Mucosa of rectum (tissue), 2 donors: Measurements from ENCODE around the gene DOCK1.
"Not testable (repeated sequence)": the region's sequence is repeated elsewhere in the genome, so short reads cannot be mapped to it uniquely, and the experiment has no call there.

Experiments used
- H3K27ac ChIP-seq, 2 donors: one replicate each; pipeline ENCODE4 v1.7.0; 2013; ENCODE audit warnings: inconsistent platforms in 2 of 2, low read depth in 2 of 2, low read length in 2 of 2
- H3K27me3 ChIP-seq, 2 donors: one replicate each; pipeline ENCODE4 v1.7.0; 2013; ENCODE audit warnings: low read length in 2 of 2; ENCODE audit not compliant: control insufficient read depth in 2 of 2, insufficient read depth in 2 of 2
- H3K36me3 ChIP-seq, 2 donors: one replicate each; pipeline ENCODE4 v1.7.0; 2013; ENCODE audit warnings: low read length in 2 of 2; ENCODE audit not compliant: control insufficient read depth in 2 of 2, insufficient read depth in 2 of 2
- H3K4me1 ChIP-seq, 2 donors: one replicate each; pipeline ENCODE4 v1.7.0; 2013; ENCODE audit warnings: low read length in 2 of 2, mild to moderate bottlenecking in 1 of 2; ENCODE audit not compliant: control insufficient read depth in 2 of 2, insufficient read depth in 2 of 2
- H3K4me3 ChIP-seq, 2 donors: one replicate each; pipeline ENCODE4 v1.7.0; 2013; ENCODE audit warnings: low read length in 2 of 2
- H3K9ac ChIP-seq, 2 donors: one replicate each; pipeline ENCODE4 v1.7.0; 2013; ENCODE audit warnings: low read length in 2 of 2, low read depth in 1 of 2, mild to moderate bottlenecking in 1 of 2
- H3K9me3 ChIP-seq, 2 donors: one replicate each; pipeline ENCODE4 v1.7.0; 2013; ENCODE audit warnings: low read length in 2 of 2; ENCODE audit not compliant: control insufficient read depth in 2 of 2
- donor health status: healthy.
- donor health status: Normal muscosa, but diverticular disease.

The DOCK1 gene

GRCh38 chr10:126910196-126910595 is 5.0 kb downstream of the DOCK1 start:
- peaks cover 0 to 7% of the 10 kb centered on the region in 2 donors for H3K4me1 ChIP-seq
- H3K9me3 ChIP-seq: no peaks in the 10 kb centered on the region
- no peak overlapping the region for H3K4me3 ChIP-seq
- no peak overlapping the region for H3K27ac ChIP-seq
- no peaks in the 10 kb centered on the region for H3K27me3 ChIP-seq
- no peaks in the 10 kb centered on the region for H3K36me3 ChIP-seq
- no peak overlapping the region for H3K9ac ChIP-seq

- peaks cover 0 to 7% of the 10 kb centered on the region in 2 donors for H3K4me1 ChIP-seq
- no peaks in the 10 kb centered on the region for H3K27me3 ChIP-seq
- H3K9me3 ChIP-seq: no peaks in the 10 kb centered on the region
- H3K36me3 ChIP-seq: no peaks in the 10 kb centered on the region
- no peak overlapping the region for H3K4me3 ChIP-seq
- no peak overlapping the region for H3K27ac ChIP-seq
- no peak overlapping the region for H3K9ac ChIP-seq
Measured at GRCh38 chr10:126910798-126911197, 5.6 kb downstream of the DOCK1 start.

GRCh38 chr10:126911301-126911700 is 6.1 kb downstream of the DOCK1 start:
- Histone ChIP-seq H3K9me3 (no peaks in the 10 kb centered on the region), H3K36me3 (no peaks in the 10 kb centered on the region), H3K27me3 (no peaks in the 10 kb centered on the region), H3K27ac (no peak overlapping the region), H3K4me3 (no peak overlapping the region), H3K9ac (no peak overlapping the region), H3K4me1 (peaks cover 0 to 7% of the 10 kb centered on the region in 2 donors)

GRCh38 chr10:126913316-126913715 is 8.1 kb downstream of the DOCK1 start:
- Histone ChIP-seq H3K4me3 (no peak overlapping the region), H3K9ac (no peak overlapping the region), H3K27me3 (no peaks in the 10 kb centered on the region)

GRCh38 chr10:126914561-126914960 is 9.3 kb downstream of the DOCK1 start:
- no peaks in the 10 kb centered on the region for H3K36me3 ChIP-seq
- H3K9ac ChIP-seq: no peak overlapping the region
- H3K27me3 ChIP-seq: no peaks in the 10 kb centered on the region
- H3K27ac ChIP-seq: no peak overlapping the region
- no peaks in the 10 kb centered on the region for H3K4me1 ChIP-seq
- H3K4me3 ChIP-seq: no peak overlapping the region
- no peaks in the 10 kb centered on the region for H3K9me3 ChIP-seq

More at GRCh38 chr10:126913316-126913715, 8.1 kb downstream of the DOCK1 start:
- Histone ChIP-seq H3K27ac (no peak overlapping the region), H3K4me1 (no peaks in the 10 kb centered on the region), H3K9me3 (no peaks in the 10 kb centered on the region), H3K36me3 (no peaks in the 10 kb centered on the region)

GRCh38 chr10:126916952-126917351 is 11.7 kb downstream of the DOCK1 start:
- not testable (repeated sequence) for H3K9ac ChIP-seq, H3K36me3 ChIP-seq, H3K27ac ChIP-seq, H3K27me3 ChIP-seq, H3K4me3 ChIP-seq, H3K9me3 ChIP-seq, H3K4me1 ChIP-seq

- H3K4me3 ChIP-seq: no peak overlapping the region
- no peaks in the 10 kb centered on the region for H3K4me1 ChIP-seq
- no peak overlapping the region for H3K27ac ChIP-seq
- peaks cover 0 to 3% of the 10 kb centered on the region in 2 donors for H3K36me3 ChIP-seq
- no peak overlapping the region for H3K9ac ChIP-seq
- no peaks in the 10 kb centered on the region for H3K9me3 ChIP-seq
- H3K27me3 ChIP-seq: no peaks in the 10 kb centered on the region
Measured at GRCh38 chr10:126917375-126917774, 12.1 kb downstream of the DOCK1 start.

- H3K9ac ChIP-seq: no peak overlapping the region
- no peak overlapping the region for H3K27ac ChIP-seq
- no peaks in the 10 kb centered on the region for H3K4me1 ChIP-seq
- H3K9me3 ChIP-seq: no peaks in the 10 kb centered on the region
- no peaks in the 10 kb centered on the region for H3K27me3 ChIP-seq
- no peak overlapping the region for H3K4me3 ChIP-seq
- H3K36me3 ChIP-seq: peaks cover 0 to 3% of the 10 kb centered on the region in 2 donors
Measured at GRCh38 chr10:126917975-126918908, 13.0 kb downstream of the DOCK1 start.

- Histone ChIP-seq H3K36me3 (peaks cover 0 to 3% of the 10 kb centered on the region in 2 donors), H3K27ac (no peak overlapping the region), H3K27me3 (no peaks in the 10 kb centered on the region), H3K9ac (no peak overlapping the region), H3K9me3 (no peaks in the 10 kb centered on the region), H3K4me3 (no peak overlapping the region), H3K4me1 (peaks cover 0 to 2% of the 10 kb centered on the region in 2 donors)
Measured at GRCh38 chr10:126919426-126919825, 14.2 kb downstream of the DOCK1 start.

- Histone ChIP-seq H3K27me3 (no peaks in the 10 kb centered on the region), H3K4me1 (peaks cover 0 to 2% of the 10 kb centered on the region in 2 donors), H3K9ac (no peak overlapping the region), H3K36me3 (peaks cover 0 to 3% of the 10 kb centered on the region in 2 donors), H3K27ac (no peak overlapping the region), H3K9me3 (no peaks in the 10 kb centered on the region), H3K4me3 (no peak overlapping the region)
Measured at GRCh38 chr10:126921162-126921561, 15.9 kb downstream of the DOCK1 start.
